Measurements from ENCODE around the gene CBY1.

The CBY1 gene

GRCh38 chr22:38721551-38721950 is 65.1 kb downstream of the CBY1 start:
- no peak for DNase-seq (ENCODE audit: low read depth in 1 of 2, low spot score in 1 of 2)

Data from stimulated activated CD4-positive, alpha-beta T cell treated with anti-CD3 and anti-CD28 coated beads, Interleukin-15, amount 100 ng/mL, for 1 hour (primary cell).